ENCODE measurements around the gene GTPBP4.

DNA sequence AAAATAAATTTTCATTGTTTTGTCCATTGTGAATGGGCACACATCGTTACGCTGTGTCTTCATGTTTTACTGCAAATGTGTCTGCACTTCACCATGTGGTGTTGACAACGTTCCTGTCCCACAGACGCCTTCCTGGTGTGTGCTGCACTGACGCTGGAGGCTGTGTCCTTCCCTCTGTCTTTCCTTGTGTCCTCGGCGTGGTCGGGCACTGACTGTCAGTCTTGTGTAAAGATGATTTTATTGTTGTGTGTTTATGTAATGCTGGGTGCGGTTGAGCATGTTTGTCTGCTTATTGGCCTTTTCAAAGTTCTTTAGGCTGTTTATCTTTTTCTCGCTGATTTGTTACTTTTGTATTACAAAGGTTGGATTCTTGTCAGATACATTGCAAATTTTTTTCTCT is 19.3 kb downstream of the GTPBP4 start:
- TF ChIP-seq, protein P1, sequence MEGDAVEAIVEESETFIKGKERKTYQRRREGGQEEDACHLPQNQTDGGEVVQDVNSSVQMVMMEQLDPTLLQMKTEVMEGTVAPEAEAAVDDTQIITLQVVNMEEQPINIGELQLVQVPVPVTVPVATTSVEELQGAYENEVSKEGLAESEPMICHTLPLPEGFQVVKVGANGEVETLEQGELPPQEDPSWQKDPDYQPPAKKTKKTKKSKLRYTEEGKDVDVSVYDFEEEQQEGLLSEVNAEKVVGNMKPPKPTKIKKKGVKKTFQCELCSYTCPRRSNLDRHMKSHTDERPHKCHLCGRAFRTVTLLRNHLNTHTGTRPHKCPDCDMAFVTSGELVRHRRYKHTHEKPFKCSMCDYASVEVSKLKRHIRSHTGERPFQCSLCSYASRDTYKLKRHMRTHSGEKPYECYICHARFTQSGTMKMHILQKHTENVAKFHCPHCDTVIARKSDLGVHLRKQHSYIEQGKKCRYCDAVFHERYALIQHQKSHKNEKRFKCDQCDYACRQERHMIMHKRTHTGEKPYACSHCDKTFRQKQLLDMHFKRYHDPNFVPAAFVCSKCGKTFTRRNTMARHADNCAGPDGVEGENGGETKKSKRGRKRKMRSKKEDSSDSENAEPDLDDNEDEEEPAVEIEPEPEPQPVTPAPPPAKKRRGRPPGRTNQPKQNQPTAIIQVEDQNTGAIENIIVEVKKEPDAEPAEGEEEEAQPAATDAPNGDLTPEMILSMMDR (IDR thresholded peaks at IDR 0.05), result no peak
- TF ChIP-seq ZC3H11A (IDR thresholded peaks at IDR 0.05) (no peak), RAD21 (conservative IDR thresholded peaks at IDR 0.05 in 1 of 2, IDR thresholded peaks at IDR 0.05 in 1 of 2) (no peak), POLR2A (IDR thresholded peaks at IDR 0.05; ENCODE audit: low read length) (no peak), NR3C1 (IDR thresholded peaks at IDR 0.05) (no peak), ESRRA (IDR thresholded peaks at IDR 0.05; ENCODE audit: borderline replicate concordance, low read length) (no peak), NFE2L2 (conservative IDR thresholded peaks at IDR 0.05; ENCODE audit: low read length) (no peak), MYC (IDR thresholded peaks at IDR 0.05; ENCODE audit: borderline replicate concordance, low read length) (no peak)
